ENCODE data around the gene DLGAP1. TPM values are rescaled to one million over a fixed set of nuclear protein-coding genes. Genes with fewer than 3 reads are reported as not detected.

DLGAP1 gene
- total RNA-seq, 1 experiment from 2014 or later, result 23.2 TPM

- no peak for DNase-seq
- no peaks in the 10 kb centered on the region for H3K4me1 ChIP-seq (ENCODE audit: insufficient read depth, low read length)
- no peak overlapping the region for H3K56ac ChIP-seq (ENCODE audit: insufficient read length, low read depth, low read length)
- no peaks in the 10 kb centered on the region for H3K27me3 Mint-ChIP-seq (ENCODE audit: low read depth)
- H3K23me2 ChIP-seq (ENCODE audit: insufficient read length, low read depth, low read length, poor library complexity, severe bottlenecking), result no peaks in the 10 kb centered on the region
- no peak overlapping the region for H3K9ac ChIP-seq (ENCODE audit: extremely low read depth, insufficient read length, low read length)
- H3K36me3 Mint-ChIP-seq (ENCODE audit: insufficient read depth in 1 of 3, low read depth in 3 of 3), result no peaks in the 10 kb centered on the region
- H4K20me1 ChIP-seq (ENCODE audit: control insufficient read depth, insufficient read depth, insufficient read length), result no peaks in the 10 kb centered on the region
- no peak overlapping the region for H3K4me3 Mint-ChIP-seq
- H3K79me2 ChIP-seq (ENCODE audit: insufficient read depth, low read length), result no peaks in the 10 kb centered on the region
- H3K23ac ChIP-seq (ENCODE audit: insufficient read length, low read depth, low read length), result no peak overlapping the region
- H3K9me3 Mint-ChIP-seq, result no peaks in the 10 kb centered on the region
- no peaks in the 10 kb centered on the region for H3K4me1 Mint-ChIP-seq
- no peak for TF ChIP-seq CTCF (conservative IDR thresholded peaks at IDR 0.05)
- H4K91ac ChIP-seq (ENCODE audit: insufficient read length, low read depth, low read length), result no peak overlapping the region
- no peak overlapping the region for H4K5ac ChIP-seq (ENCODE audit: insufficient read length, low read depth, low read length)
- no peak overlapping the region for H2AK5ac ChIP-seq (ENCODE audit: insufficient read length, low read length)
- H3K4me2 ChIP-seq (ENCODE audit: insufficient read depth, insufficient read length, low read length), result no peak overlapping the region
- no peak overlapping the region for H4K8ac ChIP-seq (replicated peaks; ENCODE audit: insufficient read length, low read depth, low read length)
- no peak overlapping the region for H2AFZ ChIP-seq (ENCODE audit: low read length)
- no peak overlapping the region for H2BK120ac ChIP-seq (ENCODE audit: low read depth, low read length, poor library complexity, severe bottlenecking)
- no peak overlapping the region for H3K27ac ChIP-seq (ENCODE audit: insufficient read length, low read depth, low read length)
- H3K79me1 ChIP-seq (ENCODE audit: insufficient read depth, low read depth, low read length, poor library complexity, severe bottlenecking), result no peaks in the 10 kb centered on the region
- no CpG with 5 or more reads among the region's 3 CpGs for WGBS (ENCODE audit: extremely low coverage, insufficient read length, low lambda C conversion rate)
- H3K4ac ChIP-seq (ENCODE audit: low read depth, low read length), result no peak overlapping the region
- H2BK12ac ChIP-seq (ENCODE audit: insufficient read length, low read depth, low read length), result no peak overlapping the region
- no peak overlapping the region for H3K14ac ChIP-seq (ENCODE audit: insufficient read depth, low read length)
- no peak overlapping the region for H2BK5ac ChIP-seq (ENCODE audit: insufficient read length, low read length)
- H3K27ac Mint-ChIP-seq, result no peak overlapping the region; a peak in 1 of 7 replicates
- no peak overlapping the region for H2BK15ac ChIP-seq (ENCODE audit: low read depth, low read length)
- no peaks in the 10 kb centered on the region for H3K27me3 ChIP-seq (ENCODE audit: insufficient read depth, low read length)
- no peak overlapping the region for H3K18ac ChIP-seq (ENCODE audit: insufficient read length, low read depth, low read length)
- no peak overlapping the region for H2BK20ac ChIP-seq (ENCODE audit: low read depth, low read length, poor library complexity, severe bottlenecking)
- no peaks in the 10 kb centered on the region for H3K9me3 ChIP-seq (ENCODE audit: control insufficient read depth, low read depth, low read length)
- no peak overlapping the region for H3T11ph ChIP-seq (ENCODE audit: low read length)
Measured at GRCh38 chr18:3748086-3748485, 707.0 kb downstream of the DLGAP1 start.
